HL-60/S4 (cell line): ENCODE results near the gene ZCCHC9.

Source experiments
- in situ Hi-C: fragments of 300-500 bp; cut with MboI; formaldehyde crosslinking; loops from 2 replicates; pipeline ENCODE4 v1.14.3; 2022; ENCODE audit warnings: low sequenced_read_pairs

Gene ZCCHC9

GRCh38 chr5:81354093-81354492 lies 52.7 kb downstream of the ZCCHC9 start:
- in situ Hi-C loops, result no loop called here

- in situ Hi-C loops, result no loop called here
Measured at GRCh38 chr5:81355291-81356251, 54.2 kb downstream of the ZCCHC9 start.

GRCh38 chr5:81359108-81359507 lies 57.7 kb downstream of the ZCCHC9 start:
- in situ Hi-C loops, result no loop called here

GRCh38 chr5:81359881-81360280 lies 58.5 kb downstream of the ZCCHC9 start:
- in situ Hi-C loops, result no loop called here

- in situ Hi-C loops, result no loop called here
Measured at GRCh38 chr5:81360640-81361039, 59.3 kb downstream of the ZCCHC9 start.

- in situ Hi-C loops, result no loop called here
Measured at GRCh38 chr5:81361600-81361999, 60.2 kb downstream of the ZCCHC9 start.
